ENCODE measurements around the gene STK38.

DNA sequence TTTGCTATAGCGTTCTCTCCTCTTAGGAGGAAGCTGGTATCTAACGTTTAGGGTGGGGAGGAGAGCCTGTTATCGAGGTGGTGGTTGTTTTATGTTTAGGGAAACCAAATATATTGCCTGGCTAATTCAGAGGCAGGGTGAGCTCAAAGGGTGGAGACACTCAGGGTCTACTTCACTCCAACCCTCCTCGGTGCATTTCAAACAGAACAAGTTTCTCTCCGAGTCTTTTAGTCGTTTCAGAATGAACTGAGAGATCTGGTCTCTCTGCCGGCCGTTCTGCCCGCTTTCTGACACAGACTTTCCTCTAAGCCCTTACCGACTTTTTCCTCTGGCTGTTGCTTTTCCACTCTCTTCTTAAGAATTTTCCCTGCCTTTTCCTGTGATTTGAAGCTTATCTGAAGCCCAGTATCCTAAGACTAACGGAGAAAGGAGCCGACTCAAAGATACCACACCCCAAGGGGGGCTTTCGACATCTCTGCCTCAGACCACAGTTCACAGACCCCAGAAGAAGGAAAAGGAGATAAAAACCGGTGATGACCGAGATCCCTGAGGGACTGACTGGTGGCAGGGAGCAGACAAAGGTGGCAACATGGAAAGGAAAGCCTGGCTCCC lies 865 bp downstream of the STK38 start:
- TF ChIP-seq CTCF (IDR thresholded peaks at IDR 0.05; ENCODE audit: borderline replicate concordance, extremely low read depth, low read length, poor library complexity, severe bottlenecking), result no peak
- TF ChIP-seq EZH2 (IDR thresholded peaks at IDR 0.05; ENCODE audit: borderline replicate concordance, low read depth, low read length, severe bottlenecking), result no peak
